ENCODE results near the gene CD4.

The CD4 gene

GRCh38 chr12:6778574-6779550 lies 10.5 kb upstream of the CD4 start:
- peak; percentile 83 for DNase-seq (ENCODE audit: low read depth)

- DNase-seq (ENCODE audit: low read depth): no peak
Measured at GRCh38 chr12:6779708-6780432, 9.5 kb upstream of the CD4 start.

DNA sequence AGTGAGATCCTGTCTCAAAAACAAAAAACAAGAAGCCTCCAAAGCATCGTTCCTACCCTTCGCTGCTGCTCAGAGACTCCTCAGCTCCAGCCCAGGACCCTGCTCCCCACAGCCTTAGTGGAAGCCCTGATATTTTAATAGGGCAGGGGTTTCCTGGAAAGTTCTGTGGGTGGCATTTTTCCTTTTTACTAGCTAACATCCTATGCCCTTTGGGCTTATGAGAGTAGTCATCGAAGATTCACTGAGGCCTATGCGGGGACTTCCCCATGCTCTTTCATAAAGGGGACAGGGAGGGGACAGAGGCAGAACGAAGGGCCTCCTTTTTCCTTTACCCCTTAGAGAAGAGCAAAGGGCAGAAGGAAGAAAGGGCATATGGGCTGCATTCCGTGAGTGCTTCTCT lies 8.8 kb upstream of the CD4 start:
- no peak for DNase-seq (ENCODE audit: low read depth)

DNA sequence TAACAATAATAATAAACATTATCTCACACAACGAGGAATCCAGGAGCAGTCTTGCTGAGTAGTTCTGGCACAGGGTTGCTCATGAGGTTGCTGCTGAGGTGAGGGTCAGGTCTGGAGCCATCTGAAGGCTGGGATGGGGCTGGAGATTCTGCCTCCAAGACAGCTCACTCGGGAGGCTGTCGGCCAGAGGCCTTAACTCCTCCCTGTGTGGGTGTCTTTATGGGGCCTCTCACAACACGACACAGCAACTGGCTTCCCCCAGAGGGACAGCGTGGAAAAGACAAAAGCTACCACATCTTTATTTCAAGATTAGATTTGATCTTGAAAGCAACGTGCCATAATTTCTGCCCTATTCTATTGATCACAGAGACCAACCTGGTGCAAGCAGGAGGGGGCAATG lies 7.2 kb upstream of the CD4 start:
- no peak for DNase-seq (ENCODE audit: low read depth)

DNA sequence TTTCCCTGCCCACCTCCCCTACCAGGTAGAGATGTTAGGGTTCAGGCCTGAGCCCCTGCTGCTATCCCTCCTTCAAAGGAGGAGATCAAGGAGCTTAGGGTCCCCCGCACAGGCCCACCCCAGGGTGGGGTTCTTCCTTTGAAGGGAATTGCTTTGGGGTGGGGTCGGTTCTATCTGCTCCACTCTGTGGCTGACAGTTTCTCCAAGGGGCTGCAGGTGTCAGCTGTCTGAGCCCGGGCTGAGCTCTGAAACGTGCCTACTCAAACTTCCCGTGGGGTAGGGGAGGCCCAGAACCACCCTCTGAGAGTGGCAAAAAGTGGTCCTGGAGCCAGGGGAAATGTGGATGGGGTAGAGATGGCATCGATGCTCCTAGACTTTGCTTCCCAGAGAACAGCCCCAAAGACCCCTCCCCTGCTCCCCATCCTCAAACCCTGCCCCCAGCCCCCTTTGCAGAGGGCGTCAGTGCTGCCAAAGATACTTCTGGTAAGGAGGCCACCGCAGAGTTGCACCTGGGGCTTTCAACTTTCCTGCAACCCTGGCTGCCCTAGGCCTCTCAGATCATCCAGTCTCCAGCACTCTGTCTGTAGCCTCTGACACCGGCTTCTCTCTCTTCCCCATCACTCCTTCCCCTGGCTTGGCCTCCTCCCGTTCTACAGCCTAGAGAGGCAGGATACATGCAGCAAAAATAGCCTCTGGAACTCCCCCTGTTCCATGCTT lies 6.3 kb upstream of the CD4 start:
- DNase-seq (ENCODE audit: low read depth): no peak

DNA sequence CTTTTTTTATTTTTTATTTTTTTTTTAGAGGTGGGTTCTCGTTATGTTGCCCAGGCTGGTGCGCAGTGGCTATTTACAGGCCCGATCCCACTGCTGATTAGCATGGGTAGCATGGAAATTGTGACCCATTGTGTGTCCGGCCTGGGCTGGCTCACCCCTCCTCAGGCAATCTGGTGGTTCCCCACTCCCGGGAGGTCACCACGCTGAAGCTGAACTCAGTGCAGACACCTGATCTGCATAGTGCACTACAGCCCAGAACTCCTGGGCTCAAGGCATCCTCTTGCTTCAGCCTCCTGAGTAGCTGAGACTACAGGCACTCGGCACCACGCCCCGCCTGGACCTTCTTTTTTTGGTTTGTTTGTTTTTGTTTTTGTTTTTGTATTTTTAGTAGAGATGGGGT lies 5.5 kb upstream of the CD4 start:
- no peak for DNase-seq (ENCODE audit: low read depth)

DNA sequence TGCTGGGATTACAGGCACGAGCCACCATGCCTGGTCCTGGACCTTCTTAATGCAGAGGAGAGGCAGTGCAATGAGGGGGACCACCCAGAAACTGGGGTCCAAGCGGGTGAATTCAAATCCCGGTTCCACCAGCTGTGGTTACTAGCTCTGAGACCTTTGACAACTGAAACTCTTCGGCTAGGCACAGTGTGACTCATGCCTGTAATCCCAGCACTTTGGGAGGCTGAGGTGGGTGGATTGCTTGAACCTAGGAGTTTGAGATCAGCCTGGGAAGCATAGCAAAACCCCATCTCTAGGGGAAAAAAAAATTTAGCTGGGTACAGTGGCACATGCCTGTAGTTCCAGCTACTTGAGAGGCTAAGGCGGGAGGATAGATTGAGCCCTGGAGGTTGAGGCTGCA lies 5.0 kb upstream of the CD4 start:
- DNase-seq (ENCODE audit: low read depth): no peak

GRCh38 chr12:6784761-6785160 lies 4.6 kb upstream of the CD4 start:
- DNase-seq (ENCODE audit: low read depth): no peak

DNA sequence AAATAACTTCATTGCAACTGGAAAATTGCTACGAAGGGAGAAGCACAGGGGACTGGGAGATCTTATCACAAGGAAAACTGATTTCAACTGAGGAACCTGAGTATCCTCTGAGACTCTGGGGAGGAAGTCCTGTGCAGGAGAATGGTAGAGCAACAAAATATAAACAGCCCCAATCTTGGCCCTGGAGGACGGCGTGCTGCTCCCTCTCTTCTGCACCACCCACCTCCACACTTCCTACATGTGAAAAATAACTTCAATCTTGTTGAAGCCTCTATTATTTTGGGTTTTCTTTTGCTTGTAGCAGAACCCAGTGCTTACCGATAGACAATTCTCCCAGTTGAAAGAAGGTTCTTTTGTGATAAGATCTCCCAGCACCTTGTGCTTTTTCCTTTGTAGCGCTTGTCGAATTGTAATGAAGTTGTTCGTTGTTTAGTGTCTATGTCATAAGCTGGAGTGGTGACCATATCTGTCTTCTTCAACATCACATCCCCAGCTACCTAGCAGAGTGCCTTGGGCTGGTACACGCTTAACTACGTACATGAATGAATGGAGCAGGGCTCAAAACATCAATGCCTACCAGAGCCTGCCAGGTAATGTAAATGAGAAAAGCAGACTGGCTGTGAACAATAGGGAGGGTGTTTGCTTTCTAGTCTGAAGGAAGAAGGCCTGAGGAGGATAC lies 2.8 kb upstream of the CD4 start:
- no peak for DNase-seq (ENCODE audit: low read depth)

- no peak for DNase-seq (ENCODE audit: low read depth)
Measured at GRCh38 chr12:6787309-6787708, 2.0 kb upstream of the CD4 start.

- no peak for DNase-seq (ENCODE audit: low read depth)
Measured at GRCh38 chr12:6790496-6791150, 1.3 kb downstream of the CD4 start.

GRCh38 chr12:6791931-6792520 lies 2.7 kb downstream of the CD4 start:
- no peak for DNase-seq (ENCODE audit: low read depth)

DNA sequence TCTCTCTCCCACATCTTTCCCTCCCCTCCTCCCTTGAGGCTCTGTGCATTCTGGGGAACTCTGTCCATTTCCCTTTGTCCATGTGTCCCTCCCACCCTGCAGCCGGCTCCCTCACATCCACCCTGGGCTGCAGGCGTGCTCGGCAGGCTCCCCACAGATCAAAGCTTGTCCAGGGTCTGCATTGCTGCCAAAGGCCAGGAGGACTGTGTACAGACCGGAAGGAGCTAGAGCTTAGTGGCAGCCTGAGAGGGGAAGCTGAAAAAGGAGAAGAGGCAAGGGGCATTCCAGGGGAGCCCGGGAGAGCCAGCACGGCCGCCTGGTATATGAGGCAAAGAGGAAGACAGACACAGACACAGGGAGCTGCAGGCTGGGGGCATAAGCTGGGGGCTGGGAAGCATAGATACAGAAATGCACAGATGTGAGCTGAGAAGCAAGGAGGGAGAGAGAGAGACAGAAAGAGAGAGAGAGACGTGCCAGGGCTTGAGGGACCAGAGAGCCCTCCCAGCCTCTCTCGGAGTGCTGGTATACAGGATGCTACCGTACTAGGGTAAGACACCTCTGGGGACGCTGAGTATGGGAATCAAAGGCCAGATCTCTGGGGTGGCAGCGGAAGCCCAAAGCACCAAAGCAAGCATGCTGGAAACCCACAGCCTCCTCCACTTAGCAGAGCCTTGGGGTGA lies 3.3 kb downstream of the CD4 start:
- DNase-seq (ENCODE audit: low read depth): no peak

DNA sequence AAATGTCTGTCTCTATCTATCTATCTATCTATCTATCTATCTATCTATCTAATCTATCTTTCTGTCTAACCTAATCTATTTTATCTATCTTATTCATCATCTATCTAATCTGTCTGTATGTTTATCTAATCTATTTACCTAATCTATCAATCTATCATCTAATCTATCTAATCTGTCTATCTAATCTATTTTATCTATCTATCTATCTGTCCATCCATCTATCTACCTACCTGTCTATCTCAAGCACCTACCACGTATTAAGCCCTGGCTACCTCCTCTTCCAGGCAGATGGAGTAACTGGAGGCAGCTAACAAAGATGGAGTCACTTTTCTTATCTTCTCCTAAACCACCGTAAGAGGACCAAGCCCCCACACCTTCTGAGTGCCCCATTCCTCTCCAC lies 5.8 kb downstream of the CD4 start:
- DNase-seq (ENCODE audit: low read depth): no peak

- no peak for DNase-seq (ENCODE audit: low read depth)
Measured at GRCh38 chr12:6796576-6796975, 7.2 kb downstream of the CD4 start.

DNA sequence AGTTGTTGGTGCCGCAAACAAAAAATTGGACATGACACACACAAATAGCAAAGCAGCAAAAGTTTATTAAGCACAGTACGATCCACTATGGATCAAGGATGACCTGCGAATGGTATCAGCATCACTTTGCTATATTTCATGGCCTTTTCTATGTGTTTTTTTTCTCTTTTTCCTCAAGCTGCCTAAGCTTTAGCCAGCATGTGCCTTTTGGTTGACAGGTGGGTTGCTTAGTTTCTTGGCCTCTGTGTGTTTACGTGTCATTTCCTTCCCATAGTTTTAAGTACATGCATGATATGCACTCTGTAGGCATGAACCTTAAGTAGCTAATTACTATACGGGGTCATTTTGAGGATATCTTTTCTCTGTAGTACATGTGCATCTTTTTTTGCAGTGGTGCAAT lies 9.8 kb downstream of the CD4 start:
- no peak for DNase-seq (ENCODE audit: low read depth)

GRCh38 chr12:6807170-6807569 lies 17.8 kb downstream of the CD4 start:
- no peak for DNase-seq (ENCODE audit: low read depth)

- DNase-seq (ENCODE audit: low read depth): no peak
Measured at GRCh38 chr12:6809056-6809455, 19.7 kb downstream of the CD4 start.

GRCh38 chr12:6810758-6811157 lies 21.4 kb downstream of the CD4 start:
- no peak for DNase-seq (ENCODE audit: low read depth)

DNA sequence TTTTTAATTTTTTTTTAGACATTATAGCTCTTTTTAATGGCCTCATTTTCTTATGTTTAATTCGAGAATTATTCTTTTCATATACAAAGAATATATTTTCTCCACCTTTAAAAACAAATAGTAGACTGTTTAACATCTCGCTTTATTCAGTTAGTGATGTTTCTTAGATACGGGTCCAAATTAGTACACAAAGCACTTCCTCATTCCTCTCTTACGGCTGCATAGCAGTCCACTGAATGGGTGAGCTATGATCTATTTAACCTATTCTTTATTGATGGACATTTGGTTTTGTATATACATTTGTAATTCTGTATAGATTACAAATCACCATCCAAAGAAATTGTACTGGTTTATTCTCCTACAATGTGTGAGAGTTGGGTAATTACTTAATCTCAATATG lies 24.0 kb downstream of the CD4 start:
- no peak for DNase-seq (ENCODE audit: low read depth)

GRCh38 chr12:6816598-6816997 lies 27.3 kb downstream of the CD4 start:
- DNase-seq (ENCODE audit: low read depth): no peak
